Thymus (tissue), 11 donors: ENCODE measurements around the gene HSPB7. TPM values are rescaled to one million over a fixed set of nuclear protein-coding genes. Genes with fewer than 3 reads are reported as not detected.
"Not testable (repeated sequence)": the region's sequence is repeated elsewhere in the genome, so short reads cannot be mapped to it uniquely, and the experiment has no call there.

ENCODE experiments used
- DNase-seq, 9 donors: peaks; one replicate each; pipeline ENCODE4 v3.0.0-alpha.2; 2013; ENCODE audit warnings: low spot score in 9 of 9, low read depth in 6 of 9, missing footprints in 1 of 9
- H3K27ac ChIP-seq, 2 donors: one replicate each; pipeline ENCODE4 v1.5.1; 2013; ENCODE audit warnings: control low read depth in 1 of 2, low read depth in 1 of 2, low read length in 1 of 2, mild to moderate bottlenecking in 1 of 2, moderate library complexity in 1 of 2
- H3K27me3 ChIP-seq, 2 donors: one replicate each; pipeline ENCODE4 v1.5.1; 2013; ENCODE audit warnings: low read length in 1 of 2; ENCODE audit not compliant: control insufficient read depth in 2 of 2, insufficient read depth in 1 of 2
- H3K36me3 ChIP-seq, 2 donors: one replicate each; pipeline ENCODE4 v1.5.1; 2013; ENCODE audit warnings: low read length in 1 of 2, mild to moderate bottlenecking in 1 of 2, moderate library complexity in 1 of 2; ENCODE audit not compliant: control insufficient read depth in 2 of 2, insufficient read depth in 2 of 2
- H3K4me1 ChIP-seq, 2 donors: one replicate each; pipeline ENCODE4 v1.5.1; 2013; ENCODE audit warnings: low read length in 2 of 2; ENCODE audit not compliant: control insufficient read depth in 2 of 2, insufficient read depth in 2 of 2
- H3K4me3 ChIP-seq, 2 donors: one replicate each; pipeline ENCODE4 v1.5.1; 2013; ENCODE audit warnings: low read length in 2 of 2, control low read depth in 1 of 2, mild to moderate bottlenecking in 1 of 2
- H3K9me3 ChIP-seq, 2 donors: one replicate each; pipeline ENCODE4 v1.5.1; 2013; ENCODE audit warnings: low read length in 1 of 2, mild to moderate bottlenecking in 1 of 2; ENCODE audit not compliant: control insufficient read depth in 2 of 2, insufficient read depth in 1 of 2
- WGBS: extraction: QIAGEN DNeasy Blood & Tissue Kit; methylation state at CpG from one replicate; pipeline ENCODE4 v1.1.7; 2013; 5-methylcytosine and 5-hydroxymethylcytosine counted together
- polyA plus RNA-seq: library from polyadenylated mRNA; stranded (reverse); fragments of 200-250 nt; gene quantifications from one replicate; pipeline ENCODE4 v1.2.3, GENCODE V29; 2013
- total RNA-seq: library from RNA; stranded (reverse); fragments of 120-200 nt; gene quantifications from one replicate; pipeline ENCODE4 v1.2.4, GENCODE V29; 2013
- donor health status: healthy.

The HSPB7 gene
- total and polyA plus RNA-seq, 2 donors, result under 0.01 to 9.5 TPM

DNA sequence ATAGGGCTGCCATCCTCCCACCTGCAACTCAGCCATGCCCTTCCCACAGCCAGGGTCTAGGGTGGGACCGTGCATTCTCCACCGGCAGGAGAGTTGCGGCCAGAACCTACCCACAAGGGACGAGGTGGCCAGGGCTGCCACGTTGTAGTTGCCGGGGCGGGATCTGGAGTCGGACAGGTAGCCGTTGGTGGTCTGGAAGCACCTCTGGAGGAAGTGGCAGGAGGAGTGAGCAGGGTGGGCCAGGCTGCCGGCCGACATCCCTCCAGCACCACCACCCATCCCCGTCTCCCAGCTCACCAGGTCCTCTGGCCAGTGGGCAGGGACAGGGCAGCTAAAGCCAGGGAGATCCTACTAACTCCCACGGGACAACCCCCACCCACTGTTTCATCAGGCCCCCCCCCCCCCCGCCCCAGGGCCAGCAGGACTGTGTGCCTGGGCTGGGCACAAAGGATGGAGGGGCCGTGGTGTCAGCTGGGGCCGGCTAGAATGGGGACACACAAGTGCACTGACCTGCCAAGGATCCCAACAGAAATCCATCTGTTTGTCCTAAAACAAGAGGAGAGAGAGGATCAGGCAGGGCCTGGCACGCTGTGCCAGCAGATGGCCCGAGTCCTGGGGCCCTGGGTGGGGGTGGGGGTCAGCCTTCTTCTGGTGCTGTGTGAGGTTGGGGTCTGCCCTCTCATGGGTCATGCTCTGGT is 44.3 kb upstream of the HSPB7 start:
- H3K36me3 ChIP-seq, H3K4me3 ChIP-seq, H3K27ac ChIP-seq, DNase-seq, H3K9me3 ChIP-seq, H3K4me1 ChIP-seq: not testable (repeated sequence)
- 91% methylated on average over 18 of the region's 18 CpGs for WGBS
- peaks cover 0 to 41% of the 10 kb centered on the region in 2 donors for H3K27me3 ChIP-seq

DNA sequence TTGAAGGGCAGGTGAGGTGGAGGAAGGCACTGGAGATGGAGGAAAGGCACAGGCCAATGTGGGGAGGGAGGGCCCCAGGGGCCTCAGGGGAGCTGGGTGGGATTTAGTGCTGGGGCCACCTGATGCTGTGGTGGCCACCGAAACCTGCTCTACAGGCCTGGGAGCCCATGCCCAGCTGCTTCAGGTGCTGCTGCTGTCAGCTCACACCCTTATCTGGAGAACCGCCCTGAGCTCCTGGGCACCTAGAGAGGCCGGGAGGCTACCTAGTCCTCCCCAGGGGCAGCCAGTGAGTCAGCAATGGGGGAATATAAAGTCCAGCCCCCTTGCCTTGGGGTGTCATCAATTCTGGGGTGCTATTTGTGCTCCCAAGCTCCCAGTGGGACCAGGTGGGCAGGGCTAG is 43.4 kb upstream of the HSPB7 start:
- peaks cover 0 to 34% of the 10 kb centered on the region in 2 donors for H3K27me3 ChIP-seq
- WGBS, result 96% methylated on average over 3 of the region's 3 CpGs
- H3K9me3 ChIP-seq, result no peaks in the 10 kb centered on the region
- no peak for DNase-seq
- H3K36me3 ChIP-seq, result no peaks in the 10 kb centered on the region
- no peak overlapping the region for H3K4me3 ChIP-seq
- no peaks in the 10 kb centered on the region for H3K4me1 ChIP-seq
- no peak overlapping the region for H3K27ac ChIP-seq

DNA sequence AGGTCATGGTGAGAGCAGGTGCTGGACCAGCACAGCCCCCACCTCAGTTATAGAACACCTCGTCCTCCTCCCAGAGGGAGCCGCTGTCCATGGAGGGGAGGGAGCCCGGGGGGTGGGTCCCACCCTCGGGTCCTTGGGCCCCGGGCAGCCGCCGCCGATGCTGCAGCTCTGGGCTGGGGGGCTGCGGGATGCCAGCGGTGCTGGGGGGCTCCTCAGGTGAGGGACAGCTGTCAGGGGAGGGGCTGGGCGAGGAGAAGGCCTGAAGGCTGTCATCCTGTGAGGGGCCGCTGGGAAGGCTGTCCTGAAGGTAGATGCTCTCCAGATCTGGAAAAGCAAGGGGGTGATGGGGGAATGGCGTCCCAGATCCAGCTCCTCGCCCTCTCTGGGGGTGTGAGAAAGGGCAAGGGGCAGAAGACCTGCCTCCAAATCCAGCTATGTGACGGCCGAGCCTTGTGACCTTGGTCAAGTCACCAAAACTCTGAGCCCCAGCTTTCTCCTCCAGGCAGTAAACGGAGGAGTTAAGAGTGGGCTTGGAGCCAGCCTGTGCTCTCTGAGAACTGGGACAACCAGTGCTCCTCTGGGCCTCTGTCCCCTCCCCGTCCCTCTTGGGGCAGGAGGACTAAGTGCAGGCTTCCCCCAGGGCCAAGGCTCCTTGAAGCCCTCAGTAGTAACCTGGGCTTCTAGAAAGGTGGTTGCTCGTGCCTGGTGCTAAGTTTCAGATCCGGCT is 40.7 kb upstream of the HSPB7 start:
- H3K27ac ChIP-seq, DNase-seq, H3K4me3 ChIP-seq, H3K27me3 ChIP-seq, H3K36me3 ChIP-seq, H3K4me1 ChIP-seq, H3K9me3 ChIP-seq: not testable (repeated sequence)
- WGBS, result 88% methylated on average over 17 of the region's 20 CpGs

DNA sequence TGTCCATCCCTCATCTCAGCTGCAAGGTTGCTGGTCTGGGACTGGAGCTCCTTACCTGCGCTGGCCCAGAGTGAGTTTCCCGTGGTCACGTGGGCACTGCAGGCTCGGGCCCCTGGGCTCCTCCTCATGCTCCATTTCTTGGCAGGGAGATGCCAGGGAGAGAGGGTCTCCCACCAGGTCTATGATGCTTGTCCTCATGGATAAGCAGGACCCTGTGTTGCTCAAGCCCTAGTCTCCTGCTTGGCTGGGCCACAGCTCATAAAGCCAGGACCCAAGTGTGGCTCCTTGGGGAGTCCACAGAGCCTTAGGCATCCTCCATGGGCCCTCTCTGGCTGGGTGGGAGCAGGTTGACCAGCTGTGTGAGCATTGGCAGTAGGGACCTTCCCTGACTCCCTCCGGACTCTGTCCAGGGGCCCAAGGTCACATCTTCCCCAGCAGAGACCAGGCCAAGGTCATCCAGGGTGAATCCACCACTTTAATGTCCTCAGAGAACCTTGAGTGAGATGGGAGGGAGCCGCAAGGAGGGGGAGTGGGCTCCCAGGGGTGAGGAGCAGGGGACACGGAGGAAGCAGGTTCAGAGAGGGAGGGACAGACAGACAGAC is 39.6 kb upstream of the HSPB7 start:
- WGBS, result 81% methylated on average over 7 of the region's 7 CpGs

DNA sequence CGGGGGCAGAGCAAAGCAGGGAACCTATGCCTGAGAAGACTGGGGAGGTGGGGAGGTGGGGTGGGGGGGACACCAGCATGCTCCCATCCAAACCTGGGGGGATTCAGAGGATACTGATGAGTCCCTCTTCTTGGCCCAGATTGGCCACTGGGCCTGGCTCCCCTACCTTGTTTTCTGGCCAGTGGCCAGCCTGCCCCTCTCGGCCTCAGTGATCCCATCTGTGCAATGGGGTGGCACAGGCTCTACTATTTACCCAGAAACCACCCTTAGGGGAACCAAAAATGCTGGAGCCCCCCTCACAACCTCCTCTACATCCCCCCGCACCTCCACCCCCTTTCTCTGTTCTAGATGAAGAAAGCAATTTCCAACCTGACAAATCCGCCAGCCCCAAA is 38.7 kb upstream of the HSPB7 start:
- WGBS, result 63% methylated on average over 4 of the region's 4 CpGs
- H3K27ac ChIP-seq, H3K36me3 ChIP-seq, DNase-seq, H3K27me3 ChIP-seq, H3K4me1 ChIP-seq, H3K9me3 ChIP-seq, H3K4me3 ChIP-seq: not testable (repeated sequence)

More for the DNA sequence above, 39.6 kb upstream of the HSPB7 start:
- H3K27ac ChIP-seq, H3K9me3 ChIP-seq, H3K4me3 ChIP-seq, H3K4me1 ChIP-seq, H3K36me3 ChIP-seq, DNase-seq, H3K27me3 ChIP-seq: not testable (repeated sequence)

DNA sequence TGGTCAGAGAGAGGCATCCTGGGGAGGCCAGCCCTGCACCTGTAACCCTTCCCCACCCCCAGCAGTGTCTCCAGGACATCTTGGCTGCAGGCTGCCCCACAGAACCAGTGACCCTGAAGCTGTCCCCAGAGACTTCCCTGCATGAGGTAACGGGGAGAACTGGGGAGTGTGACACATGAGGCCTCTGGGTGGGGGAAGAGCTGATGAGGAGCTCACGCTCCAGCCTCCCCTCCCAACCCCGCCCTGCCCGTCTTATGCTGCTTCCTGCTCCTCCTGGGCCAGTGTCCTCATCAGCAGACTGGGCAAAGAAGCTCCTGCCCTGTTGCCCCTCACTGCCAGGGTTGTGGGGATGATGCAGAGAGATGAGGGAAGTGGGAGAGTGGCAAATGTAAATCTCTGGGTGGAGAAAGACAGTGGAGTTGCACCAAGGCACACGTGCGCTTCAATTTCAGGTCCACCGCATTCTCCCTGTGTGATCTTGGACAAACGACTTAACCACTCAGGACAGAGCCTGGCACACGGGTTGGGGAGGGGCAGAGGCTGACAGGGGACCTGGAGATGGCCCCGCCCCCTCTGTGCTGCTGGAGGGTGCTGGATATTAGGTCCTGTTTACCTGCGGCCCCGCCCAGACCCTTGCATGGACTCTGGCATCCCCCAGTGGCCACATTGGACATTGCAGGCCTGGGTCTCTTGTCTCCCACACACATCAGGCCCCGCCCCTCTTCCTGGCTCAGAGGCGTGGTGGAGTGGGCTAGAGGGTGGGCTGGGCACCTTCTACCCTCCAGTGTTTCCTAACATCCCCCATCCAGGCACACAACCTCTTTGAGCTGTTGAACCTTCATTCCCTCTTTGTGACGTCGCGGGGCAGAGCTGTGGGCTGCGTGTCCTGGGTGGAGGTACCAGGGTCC is 38.0 kb upstream of the HSPB7 start:
- 49% methylated on average over 18 of the region's 18 CpGs for WGBS
- H3K4me3 ChIP-seq, result no peak overlapping the region
- no peak overlapping the region for H3K27ac ChIP-seq
- peak; percentile 42 to 89 (median 68) for DNase-seq
- H3K36me3 ChIP-seq, result no peaks in the 10 kb centered on the region
- H3K27me3 ChIP-seq, result no peaks in the 10 kb centered on the region
- no peaks in the 10 kb centered on the region for H3K9me3 ChIP-seq
- H3K4me1 ChIP-seq, result peaks cover 0 to 3% of the 10 kb centered on the region in 2 donors

DNA sequence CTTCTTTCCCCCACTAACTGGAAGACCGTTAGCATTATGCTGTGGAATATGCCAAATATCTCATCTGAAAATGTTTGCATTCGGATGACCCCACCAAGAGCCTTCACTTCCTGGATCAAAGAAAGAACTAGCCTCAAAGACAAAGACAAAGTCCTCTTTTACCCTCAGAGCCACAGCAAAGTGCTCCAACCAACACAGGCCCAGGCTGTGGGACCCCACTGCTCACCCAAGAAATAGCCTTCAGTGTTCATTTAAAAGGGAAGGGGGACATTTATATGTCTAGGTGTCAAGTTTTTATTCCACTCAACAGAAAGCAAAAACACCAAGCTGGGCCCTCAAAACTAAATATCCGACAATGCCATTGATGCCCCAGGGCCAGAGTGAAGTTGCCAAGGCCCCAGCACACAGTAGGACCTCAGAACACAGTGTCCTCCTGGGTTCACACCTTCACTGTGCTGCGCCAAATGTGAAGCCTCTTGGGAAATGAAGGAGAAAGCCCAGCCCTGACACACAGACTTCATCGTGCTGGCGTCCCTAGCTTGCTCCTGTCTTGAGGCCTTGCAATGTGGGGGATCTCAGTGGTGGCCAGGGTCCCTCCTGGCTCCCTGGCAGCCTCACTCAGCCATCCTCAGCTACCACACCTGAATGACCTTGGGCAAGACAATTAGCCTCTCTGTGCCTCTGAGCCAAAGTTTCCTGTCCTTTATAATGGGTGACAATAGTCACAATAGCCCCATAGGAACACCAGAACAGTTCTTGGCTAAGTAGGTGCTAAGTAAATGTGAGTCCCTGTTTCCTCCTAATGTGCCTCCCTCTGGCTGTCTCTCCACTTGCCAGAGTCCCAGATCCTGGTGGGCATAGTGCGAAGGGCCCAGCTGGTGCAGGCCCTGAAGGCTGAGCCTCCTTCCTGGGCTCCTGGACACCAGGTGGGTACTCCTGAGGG is 37.0 kb upstream of the HSPB7 start:
- DNase-seq, result no peak
- peaks cover 0 to 8% of the 10 kb centered on the region in 2 donors for H3K27me3 ChIP-seq
- no peak overlapping the region for H3K27ac ChIP-seq
- H3K36me3 ChIP-seq, result no peaks in the 10 kb centered on the region
- WGBS, result 81% methylated on average over 7 of the region's 7 CpGs
- no peak overlapping the region for H3K4me3 ChIP-seq
- peaks cover 0 to 3% of the 10 kb centered on the region in 2 donors for H3K4me1 ChIP-seq
- no peaks in the 10 kb centered on the region for H3K9me3 ChIP-seq

DNA sequence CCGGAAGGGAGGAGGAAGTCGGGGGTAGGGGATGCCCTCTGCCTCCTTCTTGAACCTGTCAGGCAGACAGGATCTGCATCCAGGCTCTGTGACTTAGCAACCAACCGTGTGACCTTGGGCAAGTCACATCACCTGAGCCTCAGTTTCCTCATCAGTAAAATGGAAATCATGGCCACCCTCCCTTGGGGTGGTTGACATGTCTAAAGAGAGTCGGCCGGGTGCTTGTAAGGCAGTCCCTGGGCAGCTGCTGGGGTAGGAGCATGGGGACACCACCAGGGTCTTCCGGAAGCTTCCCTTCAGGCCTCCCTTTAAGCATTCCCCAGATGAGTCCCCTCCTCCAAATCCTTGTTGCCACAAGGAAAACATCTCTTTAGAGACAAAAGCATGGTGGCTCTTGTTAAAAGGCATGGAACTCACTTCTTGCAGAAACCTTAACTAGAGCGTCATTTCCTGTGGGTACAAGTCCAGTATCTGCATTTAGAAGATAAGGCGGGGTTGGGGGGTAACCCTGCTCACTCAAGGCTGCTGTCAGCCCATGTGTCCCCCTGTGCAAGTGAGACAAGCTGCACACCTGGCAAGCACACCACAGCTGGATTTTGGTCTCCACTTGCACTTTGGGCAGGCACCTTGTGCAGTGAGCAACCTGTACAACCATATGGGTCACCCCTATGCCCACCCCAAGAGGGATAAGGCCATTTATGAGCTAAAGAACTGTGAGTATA is 36.1 kb upstream of the HSPB7 start:
- H3K4me1 ChIP-seq, result peaks cover under 1 to 5% of the 10 kb centered on the region in 2 donors
- no peak for DNase-seq
- H3K36me3 ChIP-seq, result no peaks in the 10 kb centered on the region
- H3K27me3 ChIP-seq, result peaks cover 0 to 15% of the 10 kb centered on the region in 2 donors
- H3K9me3 ChIP-seq, result no peaks in the 10 kb centered on the region
- H3K27ac ChIP-seq, result no peak overlapping the region
- 66% methylated on average over 8 of the region's 8 CpGs for WGBS
- H3K4me3 ChIP-seq, result no peak overlapping the region
